ENCODE data around the gene C1QTNF6. TPM values are rescaled to one million over a fixed set of nuclear protein-coding genes. Genes with fewer than 3 reads are reported as not detected.
"Not testable (repeated sequence)": the region's sequence is repeated elsewhere in the genome, so short reads cannot be mapped to it uniquely, and the experiment has no call there.

Gene C1QTNF6
- total and polyA plus RNA-seq, 7 experiments from 2014 or later: 1.1 to 27.6 (median 14.5) TPM

- Mint-ChIP-seq H3K36me3 (peaks cover 5 to 81% (median 38%) of the 10 kb centered on the region in 5 donors), H3K4me3 (peak overlapping the region; percentile 51 to 99 (median 79)), H3K4me1 (peaks cover 87 to 100% (median 98%) of the 10 kb centered on the region in 7 donors), H3K27ac (peak overlapping the region; percentile 86 to 100 (median 98))
- H3K9me3 Mint-ChIP-seq; H3K9me3 ChIP-seq (ENCODE audit: control insufficient read depth in 2 of 3, low read length in 3 of 3); H3K27me3 Mint-ChIP-seq; ATAC-seq; H3K4me3 ChIP-seq (ENCODE audit: low read length); H3K27me3 ChIP-seq (ENCODE audit: control insufficient read depth in 2 of 2, insufficient read depth in 2 of 2, low read length in 2 of 2): not testable (repeated sequence)
- ChIA-PET CTCF (interaction anchor here (1.0 to 1.3 kb wide), 2 partner anchors 9 to 27 kb away, joined by 4 to 6 read pairs; no protein-coding TSS in a partner anchor), POLR2A (interaction anchor here (0.8 to 8.7 kb wide), 3 partner anchors 9 to 49 kb away, joined by 3 to 297 read pairs (median 278); partner anchors contain the start of genes CYTH4, RAC2 and SSTR3)
- DNase-seq: peak in 1 of 9 donors; percentile 13
- Histone ChIP-seq H3K4me1 (ENCODE audit: control insufficient read depth in 2 of 2, insufficient read depth in 2 of 2, low read length in 2 of 2) (peaks cover 92 to 95% of the 10 kb centered on the region in 2 donors), H3K27ac (ENCODE audit: low read depth, low read length) (peak overlapping the region; percentile 86), H3K36me3 (ENCODE audit: control insufficient read depth in 2 of 3, insufficient read depth in 3 of 3, low read length in 3 of 3) (peaks cover 12 to 60% (median 22%) of the 10 kb centered on the region in 3 experiments)
- intact Hi-C loops (cut with micrococcal nuclease): loop anchor here (5.0 to 10.0 kb wide), 2 partner anchors 34 to 849 kb away; partner anchors contain the start of gene MYH9 (in 1 of the 2)
Measured at GRCh38 chr22:37233371-37233750, 45.3 kb upstream of the C1QTNF6 start.

- no peaks in the 10 kb centered on the region for H3K9me3 ChIP-seq (ENCODE audit: control insufficient read depth in 2 of 3, low read length in 3 of 3)
- peak overlapping the region; percentile 12 for H3K4me3 ChIP-seq (ENCODE audit: low read length)
- ATAC-seq (no peak), DNase-seq (peak in 1 of 9 donors; percentile 36)
- H3K36me3 ChIP-seq (ENCODE audit: control insufficient read depth in 2 of 3, insufficient read depth in 3 of 3, low read length in 3 of 3): peaks cover 22 to 68% (median 22%) of the 10 kb centered on the region in 3 experiments
- H3K27ac ChIP-seq (ENCODE audit: low read depth, low read length): peak overlapping the region; percentile 81
- peak overlapping the region; percentile 96 to 100 (median 99) for H3K27ac Mint-ChIP-seq
- H3K27me3 ChIP-seq (ENCODE audit: control insufficient read depth in 2 of 2, insufficient read depth in 2 of 2, low read length in 2 of 2): no peaks in the 10 kb centered on the region
- intact Hi-C loops (cut with micrococcal nuclease): loop anchor here (5.0 to 10.0 kb wide), 2 partner anchors 35 to 848 kb away; partner anchors contain the start of gene MYH9 (in 1 of the 2)
- peaks cover 0 to 1% (median 0%) of the 10 kb centered on the region in 11 donors for H3K9me3 Mint-ChIP-seq
- peaks cover 95 to 97% of the 10 kb centered on the region in 2 donors for H3K4me1 ChIP-seq (ENCODE audit: control insufficient read depth in 2 of 2, insufficient read depth in 2 of 2, low read length in 2 of 2)
- no peaks in the 10 kb centered on the region for H3K27me3 Mint-ChIP-seq
- peaks cover 5 to 77% (median 34%) of the 10 kb centered on the region in 5 donors for H3K36me3 Mint-ChIP-seq
- ChIA-PET CTCF (interaction anchor here (0.6 to 4.5 kb wide), 7 partner anchors 8 to 48 kb away, joined by 3 to 64 read pairs (median 5); partner anchors contain the start of gene RAC2), POLR2A (interaction anchor here (0.7 to 8.7 kb wide), 6 partner anchors 10 to 69 kb away, joined by 3 to 297 read pairs (median 42); partner anchors contain the start of genes RAC2 and SSTR3)
- peak overlapping the region; percentile 73 to 99 (median 85) for H3K4me3 Mint-ChIP-seq
- H3K4me1 Mint-ChIP-seq: peaks cover 88 to 99% (median 94%) of the 10 kb centered on the region in 7 donors
Measured at GRCh38 chr22:37232140-37232998, 44.3 kb upstream of the C1QTNF6 start.

- peak; percentile 55 for ATAC-seq
- H3K9me3 ChIP-seq (ENCODE audit: control insufficient read depth in 2 of 3, low read length in 3 of 3): no peaks in the 10 kb centered on the region
- peaks cover 91 to 92% of the 10 kb centered on the region in 2 donors for H3K4me1 ChIP-seq (ENCODE audit: control insufficient read depth in 2 of 2, insufficient read depth in 2 of 2, low read length in 2 of 2)
- peaks cover 0 to 1% (median 0%) of the 10 kb centered on the region in 11 donors for H3K9me3 Mint-ChIP-seq
- H3K27me3 Mint-ChIP-seq: no peaks in the 10 kb centered on the region
- ChIA-PET POLR2A (interaction anchor here (1.0 to 8.7 kb wide), 9 partner anchors 10 to 255 kb away, joined by 3 to 297 read pairs (median 5); partner anchors contain the start of genes MFNG, RAC2 and SSTR3), CTCF (interaction anchor here (0.6 to 4.5 kb wide), 8 partner anchors 9 to 48 kb away, joined by 3 to 64 read pairs (median 12); partner anchors contain the start of gene RAC2)
- peaks cover 4 to 73% (median 31%) of the 10 kb centered on the region in 5 donors for H3K36me3 Mint-ChIP-seq
- H3K4me3 Mint-ChIP-seq: peak overlapping the region; percentile 75 to 99 (median 86)
- peak in 6 of 9 donors; percentile 68 to 81 (median 72) for DNase-seq
- peak overlapping the region; percentile 96 to 100 (median 99) for H3K27ac Mint-ChIP-seq
- H3K4me3 ChIP-seq (ENCODE audit: low read length): peak overlapping the region; percentile 42
- intact Hi-C loops (cut with micrococcal nuclease): loop anchor here (5.0 to 10.0 kb wide), 2 partner anchors 36 to 847 kb away; partner anchors contain the start of gene MYH9 (in 1 of the 2)
- peaks cover 81 to 92% (median 87%) of the 10 kb centered on the region in 7 donors for H3K4me1 Mint-ChIP-seq
- peak overlapping the region; percentile 81 for H3K27ac ChIP-seq (ENCODE audit: low read depth, low read length)
- H3K36me3 ChIP-seq (ENCODE audit: control insufficient read depth in 2 of 3, insufficient read depth in 3 of 3, low read length in 3 of 3): peaks cover 20 to 67% (median 23%) of the 10 kb centered on the region in 3 experiments
- H3K27me3 ChIP-seq (ENCODE audit: control insufficient read depth in 2 of 2, insufficient read depth in 2 of 2, low read length in 2 of 2): no peaks in the 10 kb centered on the region
Measured at GRCh38 chr22:37231406-37232139, 43.5 kb upstream of the C1QTNF6 start.

- DNase-seq (peak in 6 of 9 donors; percentile 51 to 79 (median 62)), ATAC-seq (peak; percentile 22)
- H3K9me3 Mint-ChIP-seq: peaks cover 0 to 1% (median 0%) of the 10 kb centered on the region in 11 donors
- peak overlapping the region; percentile 81 for H3K27ac ChIP-seq (ENCODE audit: low read depth, low read length)
- H3K36me3 Mint-ChIP-seq: peaks cover 6 to 75% (median 34%) of the 10 kb centered on the region in 5 donors
- H3K4me3 Mint-ChIP-seq: peak overlapping the region; percentile 75 to 99 (median 86)
- H3K4me1 ChIP-seq (ENCODE audit: control insufficient read depth in 2 of 2, insufficient read depth in 2 of 2, low read length in 2 of 2): peaks cover 84 to 92% of the 10 kb centered on the region in 2 donors
- POLR2A ChIA-PET: interaction anchor here (0.6 to 8.7 kb wide), 12 partner anchors 11 to 1081 kb away, joined by 3 to 297 read pairs (median 5); partner anchors contain the start of genes MFNG, RAC2 and SSTR3
- peak overlapping the region; percentile 96 to 100 (median 99) for H3K27ac Mint-ChIP-seq
- H3K4me3 ChIP-seq (ENCODE audit: low read length): peak overlapping the region; percentile 42
- H3K27me3 Mint-ChIP-seq: no peaks in the 10 kb centered on the region
- peaks cover 13 to 67% (median 24%) of the 10 kb centered on the region in 3 experiments for H3K36me3 ChIP-seq (ENCODE audit: control insufficient read depth in 2 of 3, insufficient read depth in 3 of 3, low read length in 3 of 3)
- no peaks in the 10 kb centered on the region for H3K9me3 ChIP-seq (ENCODE audit: control insufficient read depth in 2 of 3, low read length in 3 of 3)
- CTCF ChIA-PET: interaction anchor here (1.0 to 4.5 kb wide), 8 partner anchors 10 to 33 kb away, joined by 4 to 64 read pairs (median 18); partner anchors contain the start of gene RAC2
- peaks cover 78 to 92% (median 87%) of the 10 kb centered on the region in 7 donors for H3K4me1 Mint-ChIP-seq
- no peaks in the 10 kb centered on the region for H3K27me3 ChIP-seq (ENCODE audit: control insufficient read depth in 2 of 2, insufficient read depth in 2 of 2, low read length in 2 of 2)
- intact Hi-C loops (cut with micrococcal nuclease): loop anchor here (1.0 to 10.0 kb wide), 10 partner anchors 7 to 846 kb away; partner anchors contain the start of genes EIF3L (in 1 of the 2), IFT27 (in 1 of the 2) and MYH9 (in 1 of the 2)
Measured at GRCh38 chr22:37230673-37231405, 42.8 kb upstream of the C1QTNF6 start.

All from naive thymus-derived CD4-positive, alpha-beta T cell (primary cell).